GM12891 (cell line): ENCODE data around the gene CHORDC1.
"Not testable (repeated sequence)": the region's sequence is repeated elsewhere in the genome, so short reads cannot be mapped to it uniquely, and the experiment has no call there.

Experiments
- DNase-seq: peaks from one replicate; pipeline ENCODE4 v3.0.0; 2011; ENCODE audit warnings: low spot score; ENCODE audit not compliant: insufficient read length
- FAIRE-seq: peaks from 2 replicates; lab custom pipeline; 2011; peaks lifted over from hg19 to GRCh38; lab: Jason Lieb, UNC
- PAX5 ChIP-seq: IDR thresholded peaks from 2 replicates; pipeline ENCODE4 v1.6.1; 2011; ENCODE audit warnings: low read length, moderate library complexity, mild to moderate bottlenecking; ENCODE audit not compliant: insufficient read depth, severe bottlenecking
- POLR2A ChIP-seq: IDR thresholded peaks from 2 replicates; pipeline ENCODE4 v1.6.1; 2011; ENCODE audit warnings: low read depth, low read length, control low read depth
- POLR2AphosphoS5 ChIP-seq: IDR thresholded peaks from 2 replicates; pipeline ENCODE4 v1.6.1; 2011; ENCODE audit warnings: low read depth, low read length, control low read depth
- POU2F2 ChIP-seq: IDR thresholded peaks from 2 replicates; pipeline ENCODE4 v1.6.1; 2011; ENCODE audit warnings: low read depth, mild to moderate bottlenecking, control low read depth, low read length, moderate library complexity
- SPI1 ChIP-seq: IDR thresholded peaks from 2 replicates; pipeline ENCODE4 v1.6.1; 2011; ENCODE audit warnings: low read depth, low read length, control low read depth
- TAF1 ChIP-seq: IDR thresholded peaks from 2 replicates; pipeline ENCODE4 v1.6.1; 2011; ENCODE audit warnings: low read depth, low read length, control low read depth

CHORDC1 gene

DNA sequence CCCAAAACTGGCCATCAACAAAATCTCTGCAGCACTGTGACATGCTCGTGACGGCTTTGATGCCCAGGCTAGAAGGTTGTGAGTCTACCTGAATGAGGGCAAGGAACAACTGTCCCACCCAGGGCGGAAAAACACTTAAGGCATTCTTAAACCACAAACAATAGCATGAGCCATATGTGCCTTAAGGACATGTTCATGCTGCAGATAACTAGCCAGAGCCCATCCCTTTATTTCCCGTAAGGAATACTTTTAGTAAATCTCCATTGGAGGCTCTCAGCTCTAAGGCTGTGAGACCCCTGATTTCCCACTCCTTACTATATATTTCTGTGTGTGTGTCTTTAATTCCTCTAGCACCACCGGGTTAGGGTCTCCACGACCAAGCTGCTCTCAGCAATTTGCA is 3.4 kb downstream of the CHORDC1 start:
- DNase-seq (no peak), FAIRE-seq (no peak)
- TF ChIP-seq POLR2AphosphoS5 (no peak), POU2F2 (no peak), TAF1 (no peak), SPI1 (no peak), POLR2A (no peak), PAX5 (no peak)

DNA sequence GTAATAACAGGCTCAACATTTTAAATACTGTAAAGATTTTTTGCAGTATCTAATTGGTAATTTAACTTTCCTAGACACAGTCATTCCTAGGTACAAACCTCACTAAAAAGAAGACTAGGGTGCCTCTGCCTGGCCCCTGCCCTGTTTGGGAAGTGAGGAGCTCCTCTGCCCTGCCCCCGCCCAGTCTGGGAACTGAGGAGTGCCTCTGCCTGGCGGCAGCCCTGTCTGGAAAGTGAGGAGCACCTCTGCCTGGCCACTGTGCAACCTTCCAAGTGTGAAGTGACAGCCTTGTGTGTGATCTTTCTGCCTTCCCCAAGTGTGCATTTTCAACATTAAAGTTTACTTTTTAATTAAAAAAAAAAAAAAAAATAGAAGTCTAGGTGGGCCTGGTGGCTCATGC is 4.2 kb downstream of the CHORDC1 start:
- FAIRE-seq, result no peak
- DNase-seq, result no peak
- no peak for TF ChIP-seq POU2F2
- TF ChIP-seq POLR2AphosphoS5, result no peak
- no peak for TF ChIP-seq TAF1
- TF ChIP-seq SPI1, result no peak
- no peak for TF ChIP-seq PAX5
- TF ChIP-seq POLR2A, result no peak

DNA sequence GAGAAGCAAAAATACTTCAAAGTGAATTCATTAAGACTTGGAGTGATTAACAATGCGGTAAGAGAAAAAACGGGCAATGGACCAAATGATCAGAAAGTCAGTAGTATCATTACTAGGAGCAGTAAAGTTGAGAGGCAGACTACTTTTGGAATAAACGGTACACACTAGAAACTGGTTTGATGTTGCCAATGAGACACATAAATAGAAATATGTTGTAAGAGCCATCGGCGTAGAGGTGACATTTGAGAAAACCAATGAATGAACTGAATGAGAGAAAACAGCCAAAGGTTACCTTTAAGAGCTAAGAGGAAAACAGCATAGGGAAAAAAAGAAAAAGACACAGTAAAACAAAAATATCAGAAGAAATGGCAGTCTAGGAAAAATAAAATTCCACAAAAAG is 6.2 kb downstream of the CHORDC1 start:
- DNase-seq (no peak), FAIRE-seq (no peak)
- TF ChIP-seq POLR2AphosphoS5, result no peak
- no peak for TF ChIP-seq PAX5
- TF ChIP-seq POLR2A, result no peak
- no peak for TF ChIP-seq SPI1
- TF ChIP-seq POU2F2, result no peak
- TF ChIP-seq TAF1, result no peak

DNA sequence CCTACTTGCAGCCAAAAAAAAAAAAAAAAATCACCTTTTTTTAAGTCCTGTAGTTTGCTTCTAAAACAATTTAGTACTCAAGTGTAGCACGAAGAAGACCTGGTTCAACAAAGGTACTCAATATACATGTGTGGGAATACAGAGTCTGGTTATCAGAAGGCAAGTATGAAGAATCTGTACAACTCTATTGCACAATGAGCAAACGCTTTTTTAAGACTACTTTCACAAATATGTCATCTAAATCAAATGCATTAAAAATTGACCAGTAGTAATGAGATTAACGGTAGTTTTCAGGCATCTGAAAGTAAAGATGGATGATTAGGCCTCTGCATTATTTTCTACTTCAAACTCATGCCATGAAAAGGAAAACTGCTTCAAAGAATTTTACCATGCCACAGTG is 9.5 kb downstream of the CHORDC1 start:
- TF ChIP-seq POU2F2 (no peak), TAF1 (no peak), POLR2A (no peak), POLR2AphosphoS5 (no peak), PAX5 (no peak)
- FAIRE-seq (no peak), DNase-seq (no peak)

DNA sequence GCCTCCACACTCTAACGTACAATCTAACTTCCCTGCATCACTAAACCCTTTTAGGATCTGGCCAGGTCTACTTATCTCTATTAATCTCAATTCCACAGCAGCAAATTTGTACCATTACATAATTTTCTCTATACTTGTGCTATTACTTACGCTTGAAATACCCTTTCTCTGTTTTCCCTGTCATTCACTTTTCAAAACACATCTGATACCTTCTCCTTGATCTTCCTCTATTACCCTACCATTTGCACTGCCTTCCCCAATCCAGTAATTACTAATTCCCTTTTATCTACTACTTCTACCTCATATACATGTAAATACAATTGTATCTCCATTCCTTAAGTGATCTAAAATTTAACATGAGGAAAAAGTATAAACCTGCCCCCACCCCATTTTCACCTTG is 14.0 kb downstream of the CHORDC1 start:
- no peak for DNase-seq
- TF ChIP-seq PAX5 (no peak), SPI1 (no peak), TAF1 (no peak), POLR2A (no peak), POLR2AphosphoS5 (no peak), POU2F2 (no peak)
- FAIRE-seq, result no peak

DNA sequence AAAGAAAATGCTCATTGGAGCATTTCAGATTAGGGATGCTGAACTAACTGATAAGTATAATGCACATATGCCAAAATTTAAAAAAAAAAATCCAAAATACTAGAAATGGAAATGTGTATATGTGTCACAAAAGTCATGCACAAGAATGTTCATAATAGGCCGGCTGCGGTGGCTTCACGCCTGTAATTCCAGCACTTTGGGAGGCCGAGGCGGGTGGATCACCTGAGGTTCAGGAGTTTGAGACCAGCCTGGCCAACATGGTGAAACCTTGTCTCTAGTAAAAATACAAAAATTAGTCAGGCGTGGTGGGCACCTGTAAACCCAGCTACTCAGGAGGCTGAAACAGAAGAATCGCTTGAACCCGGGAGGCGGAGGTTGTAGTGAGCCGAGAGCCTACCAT is 14.9 kb downstream of the CHORDC1 start:
- DNase-seq, FAIRE-seq: not testable (repeated sequence)

DNA sequence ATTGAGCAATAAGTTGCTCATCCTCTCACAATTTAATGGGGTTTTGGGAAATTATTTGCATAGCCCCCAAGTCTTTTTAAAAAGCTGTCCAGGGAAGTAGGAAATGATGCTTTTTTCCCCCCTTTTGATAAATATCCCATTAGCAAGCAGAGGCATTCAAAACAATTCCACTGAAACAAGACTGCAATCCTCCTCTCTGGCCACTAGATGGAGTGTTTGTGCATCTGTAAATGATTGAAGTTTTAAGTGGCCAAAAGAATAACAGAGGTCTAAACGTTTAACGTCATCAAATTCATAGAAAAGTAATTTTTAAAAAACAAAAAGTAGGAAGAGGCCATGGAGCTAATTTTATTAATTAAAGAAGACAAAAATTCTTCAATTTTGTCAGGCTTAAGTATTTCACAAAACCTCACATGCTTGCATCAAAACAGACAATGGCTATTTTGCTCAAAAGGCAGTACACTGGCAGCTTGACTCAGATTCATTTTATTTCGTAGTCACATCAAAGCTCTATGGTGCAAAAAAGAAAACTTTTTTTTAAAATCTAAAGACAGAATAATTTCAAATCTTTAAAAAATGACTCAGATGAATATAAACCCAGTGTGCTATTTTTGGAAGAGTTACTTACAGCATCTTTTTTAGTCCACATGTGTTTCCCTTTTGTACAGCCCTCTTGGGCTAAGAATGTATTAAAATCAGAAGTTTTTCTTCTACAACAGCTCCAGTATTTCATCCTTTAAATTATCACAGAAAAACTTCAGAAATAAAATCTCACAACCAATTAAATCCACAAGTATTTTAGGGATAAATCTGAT is 17.8 kb downstream of the CHORDC1 start:
- FAIRE-seq (peak; percentile 80), DNase-seq (no peak)
- TF ChIP-seq PAX5, result no peak
- TF ChIP-seq TAF1, result no peak
- no peak for TF ChIP-seq SPI1
- TF ChIP-seq POU2F2, result no peak
- TF ChIP-seq POLR2AphosphoS5, result no peak
- no peak for TF ChIP-seq POLR2A

DNA sequence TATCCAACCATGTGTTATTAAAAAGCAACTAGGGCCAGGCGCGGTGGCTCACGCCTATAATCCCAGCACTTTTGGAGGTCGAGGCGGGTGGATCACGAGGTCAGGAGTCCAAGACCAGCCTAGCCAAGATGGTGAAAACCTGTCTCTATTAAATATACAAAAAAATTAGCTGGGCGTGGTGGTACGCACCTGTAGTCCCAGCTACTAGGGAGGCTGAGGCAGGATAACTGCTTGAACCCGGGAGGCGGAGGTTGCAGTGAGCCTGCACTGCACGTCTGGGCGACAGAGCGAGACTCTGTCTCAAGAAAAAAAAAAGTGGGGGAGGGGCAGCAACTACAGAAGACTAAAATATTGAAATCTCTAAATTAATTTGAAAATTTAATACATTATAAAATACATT is 18.4 kb downstream of the CHORDC1 start:
- no peak for FAIRE-seq
- TF ChIP-seq PAX5, result no peak
- TF ChIP-seq POLR2A, result no peak
- no peak for TF ChIP-seq POLR2AphosphoS5
- TF ChIP-seq POU2F2, result no peak
- TF ChIP-seq TAF1, result no peak
- TF ChIP-seq SPI1, result no peak
- no peak for DNase-seq

DNA sequence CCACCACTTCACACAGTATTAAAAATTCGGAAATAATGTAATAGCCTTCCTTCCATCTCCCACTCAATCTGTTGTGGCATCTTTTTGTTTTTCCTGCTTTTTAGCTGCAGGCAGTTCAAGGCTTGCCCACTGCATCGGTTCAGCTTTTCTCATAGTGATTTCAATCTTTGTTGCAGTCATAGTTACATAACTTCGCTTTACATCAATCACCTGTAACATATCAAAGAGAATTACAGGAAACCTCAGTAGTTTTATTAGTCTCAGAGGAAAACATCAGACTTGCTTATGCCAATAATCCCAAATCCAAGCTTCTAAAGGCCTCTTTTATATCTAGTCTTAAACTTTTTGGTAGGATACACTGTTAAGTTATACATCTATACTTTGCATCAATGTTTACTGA is 20.5 kb downstream of the CHORDC1 start:
- TF ChIP-seq POLR2AphosphoS5 (no peak), PAX5 (no peak), POLR2A (no peak), SPI1 (no peak), POU2F2 (no peak), TAF1 (no peak)
- no peak for FAIRE-seq
- no peak for DNase-seq

DNA sequence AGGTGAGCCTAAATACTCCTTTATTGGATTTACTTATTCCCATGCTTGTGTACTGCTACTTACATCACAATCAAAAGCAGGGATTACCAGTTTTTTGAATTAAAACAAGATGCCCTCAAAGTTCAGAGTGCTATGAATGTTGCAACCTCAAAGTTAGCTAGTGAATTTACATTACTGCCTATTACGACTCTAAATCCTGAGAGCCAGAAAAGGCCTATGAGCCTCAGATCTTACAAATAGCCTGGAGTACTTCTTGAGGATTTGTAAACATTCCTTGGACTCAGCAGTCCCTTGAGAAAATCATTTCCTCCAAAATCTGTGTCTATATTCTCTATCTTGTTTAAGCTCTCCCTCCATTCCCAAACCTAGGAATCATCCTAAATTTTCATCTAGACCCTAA is 25.5 kb downstream of the CHORDC1 start:
- TF ChIP-seq POLR2A (no peak), POU2F2 (no peak), PAX5 (no peak), POLR2AphosphoS5 (no peak), TAF1 (no peak), SPI1 (no peak)
- no peak for FAIRE-seq
- DNase-seq, result no peak
